BLaER1 treated with 17β-estradiol and CSF1 and Interleukin-3, amounts not matched to agents 10 nM and 100 nM (cell line): ENCODE data around the gene GRM4.
A peak's percentile ranks its signal among the peaks of the same experiment; 100 is the strongest.

ENCODE experiments used
- H3K27ac ChIP-seq, 11 experiments: shearing (Covaris generic); formaldehyde crosslinking; 2 replicates each; pipeline ENCODE4 v1.8.1; 2022
- H3K27me3 ChIP-seq, 11 experiments: shearing (Covaris generic); formaldehyde crosslinking; 2 replicates each; pipeline ENCODE4 v1.8.1; 2022
- H3K36me3 ChIP-seq, 11 experiments: shearing (Covaris generic); formaldehyde crosslinking; 2 replicates each; pipeline ENCODE4 v1.8.1; 2022
- H3K4me1 ChIP-seq, 10 experiments: shearing (Covaris generic); formaldehyde crosslinking; 2 replicates each; pipeline ENCODE4 v1.8.1; 2022
- H3K4me2 ChIP-seq, 11 experiments: shearing (Covaris generic); formaldehyde crosslinking; 2 replicates each; pipeline ENCODE4 v1.8.1; 2022
- H3K4me3 ChIP-seq, 10 experiments: shearing (Covaris generic); formaldehyde crosslinking; 2 replicates each; pipeline ENCODE4 v1.8.1; 2022
- H3K9ac ChIP-seq, 11 experiments: shearing (Covaris generic); formaldehyde crosslinking; 2 replicates each; pipeline ENCODE4 v1.8.1; 2022
- H3K9me3 ChIP-seq, 11 experiments: shearing (Covaris generic); formaldehyde crosslinking; replicated peaks in 1 of 11; 2 replicates each; pipeline ENCODE4 v1.8.1; 2022
- H4K20me1 ChIP-seq, 11 experiments: shearing (Covaris generic); formaldehyde crosslinking; 2 replicates each; pipeline ENCODE4 v1.8.1; 2022
- Cebpa-rat ChIP-seq, 11 experiments: shearing (Covaris generic); IDR thresholded peaks; 2 replicates each; pipeline ENCODE4 v1.8.1; 2022

GRM4 gene

GRCh38 chr6:34093854-34094430, 51.9 kb downstream of the GRM4 start:
- Histone ChIP-seq H3K4me3 (no peak overlapping the region), H3K27me3 (no peaks in the 10 kb centered on the region), H3K36me3 (no peaks in the 10 kb centered on the region), H3K4me2 (peak overlapping the region in 5 of 11 experiments; percentile 4 to 60 (median 52); a peak in 11 of 22 replicates), H3K9ac (no peak overlapping the region), H3K9me3 (0 out of 22 replicates have a peak, but pooled peaks cover 0 to 5% (median 0%) of the 10 kb centered on the region in 11 experiments), H3K4me1 (peaks cover 0 to 37% (median 13%) of the 10 kb centered on the region in 10 experiments; a peak in 12 of 20 replicates), H4K20me1 (peaks cover 0 to 38% (median 0%) of the 10 kb centered on the region in 11 experiments; a peak in 4 of 22 replicates), H3K27ac (no peak overlapping the region)
- no peak for TF ChIP-seq Cebpa-rat (IDR thresholded peaks at IDR 0.05)

DNA sequence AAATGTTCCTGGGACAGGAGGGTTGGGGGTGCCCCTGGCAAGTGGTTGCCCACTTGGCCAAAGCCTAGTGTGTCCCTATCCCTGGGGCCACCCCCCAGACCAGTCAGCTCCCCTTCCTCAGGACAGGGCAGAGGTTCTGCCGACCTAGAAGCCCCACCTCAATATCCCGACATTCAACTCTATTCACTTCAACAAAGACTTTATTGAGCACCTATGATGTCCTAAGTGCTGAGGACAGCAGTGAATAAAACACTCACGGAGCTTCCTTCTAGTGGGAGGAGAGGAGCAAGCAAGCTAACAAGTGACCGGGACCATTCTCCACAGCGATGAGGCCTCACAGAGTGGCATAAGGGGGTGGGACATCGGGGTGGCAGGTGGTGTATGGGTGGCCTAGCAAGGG, 52.7 kb downstream of the GRM4 start:
- Histone ChIP-seq H3K27ac (no peak overlapping the region), H3K27me3 (no peaks in the 10 kb centered on the region), H3K9ac (no peak overlapping the region), H3K4me1 (peaks cover 0 to 32% (median 12%) of the 10 kb centered on the region in 10 experiments; a peak in 12 of 20 replicates), H3K4me2 (peak overlapping the region in 7 of 11 experiments; percentile 4 to 54 (median 20); a peak in 8 of 22 replicates), H3K4me3 (no peak overlapping the region), H4K20me1 (peaks cover 0 to 31% (median 0%) of the 10 kb centered on the region in 11 experiments; a peak in 3 of 22 replicates), H3K36me3 (no peaks in the 10 kb centered on the region), H3K9me3 (0 out of 22 replicates have a peak, but pooled peaks cover 0 to 5% (median 0%) of the 10 kb centered on the region in 11 experiments)
- no peak for TF ChIP-seq Cebpa-rat (IDR thresholded peaks at IDR 0.05)

- Histone ChIP-seq H3K4me2 (peak overlapping the region in 5 of 11 experiments; percentile 20 to 54 (median 42); a peak in 4 of 22 replicates), H3K36me3 (no peaks in the 10 kb centered on the region), H3K27me3 (no peaks in the 10 kb centered on the region), H3K9me3 (0 out of 22 replicates have a peak, but pooled peaks cover 0 to 5% (median 0%) of the 10 kb centered on the region in 11 experiments), H3K4me3 (no peak overlapping the region), H3K9ac (no peak overlapping the region), H3K4me1 (peaks cover 0 to 32% (median 12%) of the 10 kb centered on the region in 10 experiments; a peak in 12 of 20 replicates), H3K27ac (no peak overlapping the region), H4K20me1 (peaks cover 0 to 25% (median 0%) of the 10 kb centered on the region in 11 experiments; a peak in 3 of 22 replicates)
- no peak for TF ChIP-seq Cebpa-rat (IDR thresholded peaks at IDR 0.05)
Measured at GRCh38 chr6:34092631-34093030, 53.3 kb downstream of the GRM4 start.

DNA sequence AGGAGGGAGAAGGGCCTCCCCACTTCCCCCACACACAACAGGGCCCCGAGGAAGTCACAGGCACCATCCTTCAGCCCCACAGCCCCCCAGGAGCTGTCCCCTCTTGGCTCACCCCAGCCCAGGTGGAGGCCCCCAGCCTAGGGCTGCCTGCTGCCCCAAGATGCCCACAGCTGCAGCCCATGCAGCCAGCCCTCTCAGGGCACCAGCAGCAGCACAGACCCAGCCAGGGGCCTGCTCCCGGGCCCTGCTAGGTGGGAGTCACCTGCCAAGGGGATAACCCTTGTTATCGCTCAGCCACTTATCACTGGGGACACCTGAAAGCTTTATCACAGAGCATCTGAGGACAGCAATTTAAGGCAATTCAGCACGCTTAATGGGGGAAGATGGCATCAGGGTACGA, 55.0 kb downstream of the GRM4 start:
- H3K4me2 ChIP-seq, result no peak overlapping the region
- 0 out of 22 replicates have a peak, but pooled peaks cover 0 to 5% (median 0%) of the 10 kb centered on the region in 11 experiments for H3K9me3 ChIP-seq
- TF ChIP-seq Cebpa-rat (IDR thresholded peaks at IDR 0.05), result no peak
- H3K9ac ChIP-seq, result no peak overlapping the region
- H3K4me1 ChIP-seq, result peaks cover 0 to 30% (median 12%) of the 10 kb centered on the region in 10 experiments; a peak in 12 of 20 replicates
- no peaks in the 10 kb centered on the region for H3K27me3 ChIP-seq
- H3K27ac ChIP-seq, result no peak overlapping the region
- H4K20me1 ChIP-seq, result peaks cover 0 to 25% (median 0%) of the 10 kb centered on the region in 11 experiments; a peak in 4 of 22 replicates
- H3K36me3 ChIP-seq, result no peaks in the 10 kb centered on the region
- no peak overlapping the region for H3K4me3 ChIP-seq

DNA sequence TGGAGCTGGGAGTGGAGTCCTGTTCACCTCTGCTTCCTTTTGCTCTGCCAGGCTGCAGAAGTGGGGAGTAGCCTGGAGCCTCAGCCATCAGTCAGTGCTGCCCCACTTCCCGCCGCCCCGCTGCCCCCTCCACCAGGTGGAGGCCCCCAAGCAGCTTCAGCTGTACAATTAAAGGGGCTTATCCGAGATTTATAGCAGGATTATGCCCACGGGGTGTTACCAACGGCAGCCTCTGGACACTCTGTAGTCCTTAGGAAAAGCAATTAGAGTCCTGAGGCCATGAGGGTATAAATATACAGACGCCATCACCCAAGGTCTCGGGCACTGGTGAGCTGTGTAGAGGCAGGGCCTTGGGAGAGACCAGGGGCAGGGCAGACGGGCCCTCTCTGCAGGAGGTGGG, 55.4 kb downstream of the GRM4 start:
- H4K20me1 ChIP-seq, result peaks cover 0 to 25% (median 0%) of the 10 kb centered on the region in 11 experiments; a peak in 5 of 22 replicates
- no peak overlapping the region for H3K4me2 ChIP-seq
- H3K27ac ChIP-seq, result no peak overlapping the region
- peaks cover 0 to 30% (median 12%) of the 10 kb centered on the region in 10 experiments; a peak in 12 of 20 replicates for H3K4me1 ChIP-seq
- TF ChIP-seq Cebpa-rat (IDR thresholded peaks at IDR 0.05), result no peak
- H3K36me3 ChIP-seq, result no peaks in the 10 kb centered on the region
- H3K27me3 ChIP-seq, result no peaks in the 10 kb centered on the region
- H3K4me3 ChIP-seq, result no peak overlapping the region
- H3K9ac ChIP-seq, result no peak overlapping the region
- H3K9me3 ChIP-seq, result 0 out of 22 replicates have a peak, but pooled peaks cover 0 to 5% (median 0%) of the 10 kb centered on the region in 11 experiments

GRCh38 chr6:34086558-34086957, 59.3 kb downstream of the GRM4 start:
- Histone ChIP-seq H3K9me3 (no peaks in the 10 kb centered on the region), H3K27me3 (no peaks in the 10 kb centered on the region), H3K27ac (no peak overlapping the region), H3K4me1 (peaks cover 4 to 28% (median 22%) of the 10 kb centered on the region in 10 experiments; a peak in 19 of 20 replicates), H3K36me3 (no peaks in the 10 kb centered on the region), H3K9ac (no peak overlapping the region), H3K4me2 (no peak overlapping the region), H4K20me1 (peaks cover 0 to 32% (median 0%) of the 10 kb centered on the region in 11 experiments; a peak in 9 of 22 replicates), H3K4me3 (no peak overlapping the region)
- no peak for TF ChIP-seq Cebpa-rat (IDR thresholded peaks at IDR 0.05)

GRCh38 chr6:34085453-34086170, 60.3 kb downstream of the GRM4 start:
- H3K4me3 ChIP-seq, result no peak overlapping the region
- no peaks in the 10 kb centered on the region for H3K27me3 ChIP-seq
- H4K20me1 ChIP-seq, result peaks cover 0 to 33% (median 5%) of the 10 kb centered on the region in 11 experiments; a peak in 12 of 22 replicates
- peaks cover 14 to 37% (median 32%) of the 10 kb centered on the region in 10 experiments; a peak in 19 of 20 replicates for H3K4me1 ChIP-seq
- no peak for TF ChIP-seq Cebpa-rat (IDR thresholded peaks at IDR 0.05)
- no peak overlapping the region for H3K9ac ChIP-seq
- no peak overlapping the region for H3K4me2 ChIP-seq
- H3K27ac ChIP-seq, result no peak overlapping the region
- H3K9me3 ChIP-seq, result no peaks in the 10 kb centered on the region
- no peaks in the 10 kb centered on the region for H3K36me3 ChIP-seq

- no peaks in the 10 kb centered on the region for H3K9me3 ChIP-seq
- no peaks in the 10 kb centered on the region for H3K36me3 ChIP-seq
- H3K27me3 ChIP-seq, result no peaks in the 10 kb centered on the region
- 0 out of 22 replicates have a peak overlapping the region, but pooled peaks of 1 of the 11 experiments have one; percentile 13 for H3K9ac ChIP-seq
- H3K4me3 ChIP-seq, result no peak overlapping the region
- no peak overlapping the region for H3K27ac ChIP-seq
- H4K20me1 ChIP-seq, result peaks cover 0 to 36% (median 5%) of the 10 kb centered on the region in 11 experiments; a peak in 12 of 22 replicates
- no peak for TF ChIP-seq Cebpa-rat (IDR thresholded peaks at IDR 0.05)
- no peak overlapping the region for H3K4me2 ChIP-seq
- H3K4me1 ChIP-seq, result peaks cover 16 to 45% (median 38%) of the 10 kb centered on the region in 10 experiments; a peak in 19 of 20 replicates
Measured at GRCh38 chr6:34084591-34085290, 61.1 kb downstream of the GRM4 start.
